Calu3 (cell line): Measurements from ENCODE around the gene CCL28. TPM values are rescaled to one million over a fixed set of nuclear protein-coding genes. Genes with fewer than 3 reads are reported as not detected.

Experiments
- BruUV-seq: library from RNA; stranded (reverse); fragments of 400-500 nt; replicated peaks from 2 replicates; lab custom pipeline; 2021; lab: Mats Ljungman, UMichigan
- CTCF ChIA-PET: fragments of 300-600 bp; sonication (Branson Sonifier 250); formaldehyde crosslinking; loops from one replicate; lab custom pipeline; 2022; ENCODE audit warnings: antibody characterized with exemption; lab: Charles Lee
- DNase-seq: peaks from one replicate; pipeline ENCODE4 v3.0.0; 2022
- H3K27ac Mint-ChIP-seq: one replicate; pipeline ENCODE4 v1.8.0; 2022; ENCODE audit warnings: mixed read lengths; ENCODE audit not compliant: unreplicated experiment
- H3K27me3 Mint-ChIP-seq: one replicate; pipeline ENCODE4 v1.8.0; 2022; ENCODE audit warnings: mixed read lengths; ENCODE audit not compliant: unreplicated experiment
- H3K36me3 Mint-ChIP-seq: one replicate; pipeline ENCODE4 v1.8.0; 2022; ENCODE audit warnings: mild to moderate bottlenecking, moderate library complexity, mixed read lengths; ENCODE audit not compliant: insufficient read depth, unreplicated experiment
- H3K4me1 Mint-ChIP-seq: one replicate; pipeline ENCODE4 v1.8.0; 2022; ENCODE audit warnings: mild to moderate bottlenecking, low read depth, mixed read lengths; ENCODE audit not compliant: unreplicated experiment
- H3K4me3 Mint-ChIP-seq: one replicate; pipeline ENCODE4 v1.8.0; 2022; ENCODE audit warnings: mild to moderate bottlenecking, low read depth, moderate library complexity, mixed read lengths; ENCODE audit not compliant: unreplicated experiment
- H3K9me3 Mint-ChIP-seq: one replicate; pipeline ENCODE4 v1.8.0; 2022; ENCODE audit warnings: low read depth, mixed read lengths; ENCODE audit not compliant: unreplicated experiment
- intact Hi-C: fragments of 100-400 bp; cut with micrococcal nuclease; formaldehyde crosslinking; loops from one replicate; pipeline ENCODE4 v1.10.0; 2022; ENCODE audit not compliant: unreplicated experiment
- total RNA-seq: library from RNA; stranded (reverse); gene quantifications from 2 replicates; pipeline ENCODE4 v1.2.3, GENCODE V29; 2022
- TF ChIP-seq, protein P1 (sequence below): fragments of 200-600 bp; IDR thresholded peaks from one replicate; pipeline ENCODE4 v1.8.0; 2022; ENCODE audit warnings: antibody characterized with exemption; ENCODE audit not compliant: unreplicated experiment

The CCL28 gene
- total RNA-seq, 1 experiment from 2014 or later = 12.2 TPM

DNA sequence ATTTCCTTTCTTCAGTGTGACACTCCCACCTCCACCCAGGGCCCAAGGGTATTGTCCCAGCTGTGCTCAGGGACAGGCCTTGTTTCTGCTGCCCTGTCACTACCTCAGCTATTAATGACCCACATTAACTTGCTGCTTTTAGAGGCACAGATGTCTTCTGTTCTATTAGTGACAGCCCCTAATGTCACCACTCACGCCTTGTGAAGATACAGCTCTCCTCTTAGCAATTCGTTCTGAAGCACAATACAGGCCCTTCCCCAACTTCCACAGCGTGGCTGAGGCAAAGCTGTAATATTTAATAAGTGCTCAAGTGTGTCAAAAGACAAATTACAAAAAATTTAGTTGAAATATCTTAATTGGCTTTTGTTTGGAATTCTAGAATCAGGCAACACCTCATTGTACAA lies 54.3 kb downstream of the CCL28 start:
- Mint-ChIP-seq H3K4me3 (no peak overlapping the region), H3K27me3 (no peaks in the 10 kb centered on the region), H3K36me3 (no peaks in the 10 kb centered on the region), H3K9me3 (peaks cover 5% of the 10 kb centered on the region), H3K4me1 (peaks cover 8% of the 10 kb centered on the region), H3K27ac (no peak overlapping the region)
- BruUV-seq = no TSS peak
- no peak for DNase-seq
- intact Hi-C loops = no loop called here
- TF ChIP-seq, protein P1, sequence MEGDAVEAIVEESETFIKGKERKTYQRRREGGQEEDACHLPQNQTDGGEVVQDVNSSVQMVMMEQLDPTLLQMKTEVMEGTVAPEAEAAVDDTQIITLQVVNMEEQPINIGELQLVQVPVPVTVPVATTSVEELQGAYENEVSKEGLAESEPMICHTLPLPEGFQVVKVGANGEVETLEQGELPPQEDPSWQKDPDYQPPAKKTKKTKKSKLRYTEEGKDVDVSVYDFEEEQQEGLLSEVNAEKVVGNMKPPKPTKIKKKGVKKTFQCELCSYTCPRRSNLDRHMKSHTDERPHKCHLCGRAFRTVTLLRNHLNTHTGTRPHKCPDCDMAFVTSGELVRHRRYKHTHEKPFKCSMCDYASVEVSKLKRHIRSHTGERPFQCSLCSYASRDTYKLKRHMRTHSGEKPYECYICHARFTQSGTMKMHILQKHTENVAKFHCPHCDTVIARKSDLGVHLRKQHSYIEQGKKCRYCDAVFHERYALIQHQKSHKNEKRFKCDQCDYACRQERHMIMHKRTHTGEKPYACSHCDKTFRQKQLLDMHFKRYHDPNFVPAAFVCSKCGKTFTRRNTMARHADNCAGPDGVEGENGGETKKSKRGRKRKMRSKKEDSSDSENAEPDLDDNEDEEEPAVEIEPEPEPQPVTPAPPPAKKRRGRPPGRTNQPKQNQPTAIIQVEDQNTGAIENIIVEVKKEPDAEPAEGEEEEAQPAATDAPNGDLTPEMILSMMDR = no peak
- CTCF ChIA-PET = no interaction called here

DNA sequence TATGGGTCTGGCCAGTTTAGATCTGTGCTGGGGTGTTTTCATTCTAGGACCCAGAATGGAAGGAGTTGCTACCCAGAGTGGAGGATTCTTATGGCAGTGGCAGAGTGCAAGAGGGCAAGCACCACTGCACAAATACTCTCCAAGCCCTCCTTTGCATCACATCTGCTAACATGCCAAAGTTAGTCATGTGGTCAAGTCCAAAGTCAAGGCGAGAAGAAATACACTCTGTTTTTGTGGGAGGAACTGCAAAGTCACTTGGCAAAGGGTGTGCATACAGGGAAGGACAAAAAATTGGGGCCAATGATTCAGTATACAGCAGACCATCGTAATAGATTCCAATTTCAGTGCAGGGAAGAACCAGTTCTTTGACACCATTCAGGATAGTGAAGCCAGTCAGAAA lies 55.1 kb downstream of the CCL28 start:
- Mint-ChIP-seq H3K9me3 (peaks cover 5% of the 10 kb centered on the region), H3K27ac (no peak overlapping the region), H3K27me3 (no peaks in the 10 kb centered on the region), H3K4me1 (peaks cover 8% of the 10 kb centered on the region), H3K4me3 (no peak overlapping the region), H3K36me3 (no peaks in the 10 kb centered on the region)
- intact Hi-C loops = no loop called here
- CTCF ChIA-PET = no interaction called here
- DNase-seq = no peak
- no TSS peak for BruUV-seq
- TF ChIP-seq, protein P1 = no peak

DNA sequence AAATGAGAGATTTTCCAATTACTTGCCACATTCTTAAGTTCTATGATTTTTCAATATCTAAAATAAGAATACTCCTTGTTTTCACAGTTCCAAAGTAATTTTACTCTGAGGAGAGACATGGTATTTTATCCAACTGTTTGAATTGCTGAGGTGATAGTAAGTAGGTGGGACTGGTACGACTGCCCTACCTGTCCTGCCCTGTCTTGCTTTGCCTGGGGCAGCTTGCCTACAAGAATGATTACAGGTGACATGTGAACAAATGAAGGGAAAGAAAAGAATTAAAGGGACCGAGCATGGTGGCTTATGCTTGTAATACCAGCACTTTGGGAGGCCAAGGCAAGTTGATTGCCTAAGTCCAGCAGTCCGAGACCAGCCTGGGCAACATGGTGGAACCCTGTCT lies 57.4 kb downstream of the CCL28 start:
- CTCF ChIA-PET = no interaction called here
- H3K27me3 Mint-ChIP-seq = no peaks in the 10 kb centered on the region
- H3K9me3 Mint-ChIP-seq = peaks cover 2% of the 10 kb centered on the region
- H3K27ac Mint-ChIP-seq = no peak overlapping the region
- intact Hi-C loops = no loop called here
- H3K4me1 Mint-ChIP-seq = peaks cover 8% of the 10 kb centered on the region
- TF ChIP-seq, protein P1 = no peak
- BruUV-seq = no TSS peak
- DNase-seq = no peak
- H3K36me3 Mint-ChIP-seq = no peaks in the 10 kb centered on the region
- H3K4me3 Mint-ChIP-seq = no peak overlapping the region

DNA sequence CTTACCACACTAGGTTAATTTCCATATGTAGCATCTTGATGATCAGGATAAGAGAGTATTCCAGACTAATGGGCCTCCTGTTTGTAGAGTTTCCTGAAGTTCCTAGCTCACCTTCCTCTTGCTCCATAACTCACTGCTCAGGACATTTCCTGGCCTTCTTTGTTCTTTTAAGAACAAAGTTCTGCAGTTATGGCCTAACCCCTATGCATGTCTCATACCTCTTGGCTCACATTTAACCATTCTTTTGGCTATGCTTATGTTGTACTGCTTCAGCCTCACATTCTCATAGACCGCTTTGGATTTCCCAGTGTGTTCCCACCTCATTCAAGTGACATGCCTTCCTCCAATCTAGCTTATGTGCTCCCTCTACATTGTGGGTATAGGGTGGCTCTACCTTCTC lies 58.5 kb downstream of the CCL28 start:
- no TSS peak for BruUV-seq
- peaks cover 2% of the 10 kb centered on the region for H3K9me3 Mint-ChIP-seq
- TF ChIP-seq, protein P1 = no peak
- no peak overlapping the region for H3K4me3 Mint-ChIP-seq
- no peaks in the 10 kb centered on the region for H3K36me3 Mint-ChIP-seq
- no peak overlapping the region for H3K27ac Mint-ChIP-seq
- peaks cover 8% of the 10 kb centered on the region for H3K4me1 Mint-ChIP-seq
- H3K27me3 Mint-ChIP-seq = no peaks in the 10 kb centered on the region
- CTCF ChIA-PET = interaction anchor here (0.6 kb wide), 1 partner anchor 21 kb away, joined by 6 read pairs; no protein-coding TSS in a partner anchor
- intact Hi-C loops = no loop called here
- no peak for DNase-seq
